H1 (cell line): ENCODE measurements around the gene DOK6. TPM values are rescaled to one million over a fixed set of nuclear protein-coding genes. Genes with fewer than 3 reads are reported as not detected.

Experiments
- CTCF ChIA-PET: fragments of 300-600 bp; sonication (Branson Sonifier 250); formaldehyde crosslinking; loops from one replicate; lab custom pipeline; 2021; ENCODE audit not compliant: partially characterized antibody; lab: Charles Lee
- POLR2A ChIA-PET: fragments of 300-600 bp; sonication (Branson Sonifier 250); formaldehyde crosslinking; loops from one replicate; lab custom pipeline; 2021; ENCODE audit warnings: inconsistent platforms; ENCODE audit not compliant: partially characterized antibody; lab: Charles Lee
- DNase-seq, 2 experiments: peaks; one replicate each; pipeline versions ENCODE4 v3.0.0 to v3.0.0-alpha.2; 2010 to 2022; ENCODE audit warnings: low spot score in 2 of 2, low read depth in 1 of 2, mixed read lengths in 1 of 2
- FAIRE-seq: peaks from 2 replicates; lab custom pipeline; 2011; peaks lifted over from hg19 to GRCh38; lab: Jason Lieb, UNC
- H2AFZ ChIP-seq: 2 replicates; pipeline ENCODE4 v1.8.1; 2012; ENCODE audit warnings: low read length, inconsistent platforms
- H2AK5ac ChIP-seq: 2 replicates; pipeline ENCODE4 v1.6.1; 2013; ENCODE audit warnings: low read depth, low read length
- H2BK120ac ChIP-seq: replicated peaks from 2 replicates; pipeline ENCODE3; 2013; ENCODE audit warnings: low read depth, low read length, inconsistent platforms
- H2BK12ac ChIP-seq: 2 replicates; pipeline ENCODE4 v1.6.1; 2013; ENCODE audit warnings: low read depth, low read length
- H2BK15ac ChIP-seq: 2 replicates; pipeline ENCODE4 v1.6.1; 2013; ENCODE audit warnings: low read length
- H2BK20ac ChIP-seq: 2 replicates; pipeline ENCODE4 v1.6.1; 2013; ENCODE audit warnings: low read length
- H2BK5ac ChIP-seq: 2 replicates; pipeline ENCODE4 v1.6.1; 2013; ENCODE audit warnings: low read depth, low read length
- H3K14ac ChIP-seq: 2 replicates; pipeline ENCODE4 v1.6.1; 2013; ENCODE audit warnings: inconsistent platforms; ENCODE audit not compliant: insufficient read length
- H3K18ac ChIP-seq: 2 replicates; pipeline ENCODE4 v1.6.1; 2013; ENCODE audit warnings: low read length; ENCODE audit errors: extremely low read depth
- H3K23ac ChIP-seq: 2 replicates; pipeline ENCODE4 v1.6.1; 2013; ENCODE audit warnings: inconsistent platforms; ENCODE audit not compliant: insufficient read length
- H3K23me2 ChIP-seq: 2 replicates; pipeline ENCODE4 v1.6.1; 2013; ENCODE audit warnings: low read depth, low read length
- H3K27ac ChIP-seq: 2 replicates; pipeline ENCODE4 v1.6.1; 2011; ENCODE audit warnings: low read depth, low read length, inconsistent platforms
- H3K27me3 ChIP-seq, 4 experiments: replicated peaks in 1 of 4; 1 replicate in 1 of 4; 2 replicates in 3 of 4; pipeline versions ENCODE4 v1.6.1 to v1.8.1; 2011 to 2013; ENCODE audit warnings: low read length in 3 of 4, mild to moderate bottlenecking in 3 of 4, inconsistent platforms in 2 of 4, mixed read lengths in 2 of 4, moderate library complexity in 1 of 4; ENCODE audit not compliant: control insufficient read depth in 3 of 4, insufficient read depth in 3 of 4; ENCODE audit errors: extremely low read depth in 1 of 4
- H3K36me3 ChIP-seq, 4 experiments: 2 replicates each; pipeline versions ENCODE4 v1.6.1 to v1.8.1; 2011 to 2013; ENCODE audit warnings: mild to moderate bottlenecking in 4 of 4, low read length in 3 of 4, moderate library complexity in 2 of 4, control low read depth in 1 of 4, inconsistent platforms in 1 of 4; ENCODE audit not compliant: insufficient read depth in 4 of 4, control insufficient read depth in 2 of 4
- H3K4ac ChIP-seq: replicated peaks from 2 replicates; pipeline ENCODE3; 2013; ENCODE audit warnings: low read length, low read depth, mixed read lengths, inconsistent platforms; ENCODE audit not compliant: insufficient read length
- H3K4me1 ChIP-seq, 4 experiments: replicated peaks in 1 of 4; 1 replicate in 1 of 4; 2 replicates in 3 of 4; pipeline versions ENCODE4 v1.6.1 to v1.8.1; 2011 to 2013; ENCODE audit warnings: low read length in 3 of 4, inconsistent platforms in 2 of 4, mixed read lengths in 1 of 4; ENCODE audit not compliant: insufficient read depth in 4 of 4, control insufficient read depth in 3 of 4
- H3K4me2 ChIP-seq, 2 experiments: 2 replicates each; pipeline versions ENCODE4 v1.6.1 to v1.8.1; 2011 to 2013; ENCODE audit warnings: low read depth in 2 of 2, low read length in 2 of 2, control low read depth in 1 of 2, inconsistent platforms in 1 of 2, mild to moderate bottlenecking in 1 of 2; ENCODE audit not compliant: insufficient read depth in 1 of 2
- H3K4me3 ChIP-seq, 4 experiments: fragments of 200-600, 300-600 bp in 1 of 4; sonication (generic), shearing (Covaris generic), sonication (Bioruptor Twin) in 1 of 4; 2 replicates each; pipeline versions ENCODE4 v1.5.1 to v1.8.1; 2011 to 2016; ENCODE audit warnings: low read length in 4 of 4, low read depth in 3 of 4, control low read depth in 2 of 4, inconsistent platforms in 2 of 4, mild to moderate bottlenecking in 2 of 4, mixed read lengths in 1 of 4, moderate library complexity in 1 of 4; ENCODE audit not compliant: insufficient read depth in 2 of 4; ENCODE audit errors: extremely low read depth in 1 of 4
- H3K56ac ChIP-seq: replicated peaks from 2 replicates; pipeline ENCODE3; 2013; ENCODE audit warnings: low read depth, mild to moderate bottlenecking, mixed read lengths, low read length, inconsistent platforms; ENCODE audit not compliant: insufficient read length
- H3K79me1 ChIP-seq: 2 replicates; pipeline ENCODE4 v1.6.1; 2013; ENCODE audit warnings: low read depth, low read length, control low read depth
- H3K79me2 ChIP-seq, 2 experiments: 2 replicates each; pipeline versions ENCODE4 v1.6.1 to v1.8.1; 2012 to 2013; ENCODE audit warnings: low read length in 2 of 2, mild to moderate bottlenecking in 2 of 2, inconsistent platforms in 1 of 2; ENCODE audit not compliant: insufficient read depth in 2 of 2, control insufficient read depth in 1 of 2
- H3K9ac ChIP-seq, 4 experiments: replicated peaks in 1 of 4; 1 replicate in 1 of 4; 2 replicates in 3 of 4; pipeline versions ENCODE4 v1.6.1 to v1.8.1; 2011 to 2013; ENCODE audit warnings: low read depth in 3 of 4, low read length in 3 of 4, control low read depth in 2 of 4, mild to moderate bottlenecking in 2 of 4, moderate library complexity in 2 of 4, inconsistent platforms in 1 of 4; ENCODE audit errors: extremely low read depth in 1 of 4
- H3K9me3 ChIP-seq, 2 experiments: 2 replicates each; pipeline versions ENCODE4 v1.6.1 to v1.8.1; 2012 to 2013; ENCODE audit warnings: mild to moderate bottlenecking in 2 of 2, moderate library complexity in 2 of 2, control low read depth in 1 of 2, inconsistent platforms in 1 of 2, low read depth in 1 of 2, low read length in 1 of 2, mixed read lengths in 1 of 2; ENCODE audit not compliant: insufficient read depth in 2 of 2
- H4K20me1 ChIP-seq, 2 experiments: replicated peaks in 1 of 2; 2 replicates each; pipeline versions ENCODE3 to v1.8.1; 2011 to 2013; ENCODE audit warnings: inconsistent platforms in 2 of 2, low read length in 2 of 2, mild to moderate bottlenecking in 1 of 2; ENCODE audit not compliant: insufficient read depth in 2 of 2, control insufficient read depth in 1 of 2
- H4K5ac ChIP-seq: 2 replicates; pipeline ENCODE4 v1.6.1; 2013; ENCODE audit warnings: low read length, low read depth, mixed read lengths, inconsistent platforms; ENCODE audit not compliant: insufficient read length
- H4K8ac ChIP-seq: 2 replicates; pipeline ENCODE4 v1.8.0; 2013; ENCODE audit warnings: mild to moderate bottlenecking, moderate library complexity, low read length, inconsistent platforms; ENCODE audit not compliant: insufficient read depth; ENCODE audit errors: extremely low read depth
- H4K91ac ChIP-seq: replicated peaks from 2 replicates; pipeline ENCODE3; 2013; ENCODE audit warnings: low read length, mixed read lengths, inconsistent platforms; ENCODE audit not compliant: insufficient read length
- CTBP2 ChIP-seq: IDR thresholded peaks from 2 replicates; pipeline ENCODE4 v1.7.0; 2011; ENCODE audit warnings: borderline replicate concordance, mild to moderate bottlenecking, moderate library complexity, mixed read lengths, low read length; ENCODE audit not compliant: insufficient read depth, insufficient read length
- CTCF ChIP-seq, 3 experiments: IDR thresholded peaks; 1 replicate in 2 of 3; 2 replicates in 1 of 3; pipeline versions ENCODE4 v1.5.1 to v1.6.1; 2011; ENCODE audit warnings: low read length in 3 of 3, mild to moderate bottlenecking in 3 of 3, inconsistent platforms in 2 of 3, low read depth in 1 of 3, moderate library complexity in 1 of 3; ENCODE audit not compliant: insufficient read depth in 1 of 3; ENCODE audit errors: control extremely low read depth in 1 of 3
- GABPA ChIP-seq: IDR thresholded peaks from 2 replicates; pipeline ENCODE4 v1.6.1; 2011; ENCODE audit warnings: mild to moderate bottlenecking, low read length, moderate library complexity, borderline replicate concordance; ENCODE audit not compliant: insufficient read depth
- HDAC6 ChIP-seq: IDR thresholded peaks from one replicate; pipeline ENCODE4 v1.7.1; 2012; ENCODE audit warnings: low read depth, mild to moderate bottlenecking, inconsistent platforms, low read length, moderate library complexity
- MAFK ChIP-seq: IDR thresholded peaks from 2 replicates; pipeline ENCODE4 v1.6.1; 2012; ENCODE audit warnings: low read depth, mild to moderate bottlenecking, improper control_type of control experiment, low read length
- MAX ChIP-seq: IDR thresholded peaks from 2 replicates; pipeline ENCODE4 v1.6.1; 2012; ENCODE audit warnings: inconsistent platforms
- PHF8 ChIP-seq: fragments of 200-600 bp; sonication (generic); conservative IDR thresholded peaks from 2 replicates; pipeline ENCODE4 v1.7.1; 2012; ENCODE audit warnings: low read depth, mild to moderate bottlenecking, inconsistent platforms, low read length, moderate library complexity
- POLR2AphosphoS5 ChIP-seq: IDR thresholded peaks from 2 replicates; pipeline ENCODE4 v1.6.1; 2011; ENCODE audit warnings: low read depth, low read length
- SIRT6 ChIP-seq: IDR thresholded peaks from one replicate; pipeline ENCODE4 v1.7.1; 2012; ENCODE audit warnings: low read length, inconsistent platforms
- TBP ChIP-seq: IDR thresholded peaks from 2 replicates; pipeline ENCODE4 v1.6.1; 2011; ENCODE audit warnings: low read depth, low read length, improper control_type of control experiment
- WGBS, 2 experiments: shearing (Covaris generic) in 1 of 2; methylation state at CpG; one replicate each; pipeline versions ENCODE4 v1.1.6 to v1.1.7; 2013 to 2015; ENCODE audit warnings: low lambda C conversion rate in 2 of 2, mixed read lengths in 2 of 2, inconsistent platforms in 1 of 2, low coverage in 1 of 2, missing lambda C conversion rate in 1 of 2; ENCODE audit not compliant: insufficient replicate concordance in 2 of 2, insufficient coverage in 1 of 2, insufficient read length in 1 of 2; ENCODE audit errors: extremely low coverage in 1 of 2, missing lambda C conversion rate in 1 of 2; 5-methylcytosine and 5-hydroxymethylcytosine counted together
- polyA plus RNA-seq, 7 experiments: library from polyadenylated mRNA; depleted of rRNA in 3 of 7; stranded (reverse) in 5 of 7; unstranded in 2 of 7; fragments of >200 nt in 5 of 7; fragments of 200-250 nt in 2 of 7; gene quantifications; 1 replicate in 5 of 7; 2 replicates in 1 of 7; 4 replicates in 1 of 7; pipeline versions ENCODE4 v1.2.1 to v1.2.3, GENCODE V29; 2011 to 2013; ENCODE audit warnings: missing spikeins in 2 of 7, mixed read lengths in 2 of 7
- total RNA-seq: library from RNA; stranded (reverse); fragmentation: NEBNext Ultra II Directional; extraction: Animal tissue kit (Norgen Biotek cat#: 25700); gene quantifications from 2 replicates; pipeline ENCODE4 v1.2.1, GENCODE V29; 2021
- TF ChIP-seq, protein P1 (sequence below): IDR thresholded peaks from 2 replicates; pipeline ENCODE4 v1.6.1; 2011; ENCODE audit warnings: low read length, improper control_type of control experiment

Gene DOK6
- total and polyA plus RNA-seq, 2 of the 8 experiments (the other 6 are each of a cell fraction or from before 2014, with no cell fraction given): 0.33 to 0.50 TPM

DNA sequence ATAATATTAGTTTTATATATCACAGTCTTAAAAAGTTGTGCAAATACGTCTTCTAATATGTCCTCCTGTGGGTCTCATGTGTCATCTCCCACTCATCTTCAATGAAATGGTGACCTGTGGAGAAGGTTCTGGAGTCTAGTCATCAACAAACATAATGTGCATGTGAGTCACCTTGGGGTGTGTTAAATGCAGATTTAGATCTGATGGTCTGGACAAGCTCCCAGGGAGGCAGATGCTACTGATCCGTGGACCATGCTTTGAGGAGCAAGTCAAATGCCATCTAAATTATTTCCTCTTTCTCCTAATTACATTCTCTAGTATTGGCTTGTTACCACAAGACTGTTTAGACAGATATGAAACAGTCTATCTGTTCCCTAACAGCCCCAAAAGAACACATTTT lies 336.0 kb downstream of the DOK6 start:
- DNase-seq: no peak
- Histone ChIP-seq H3K14ac (no peak overlapping the region), H3K23me2 (no peaks in the 10 kb centered on the region), H2AFZ (no peak overlapping the region), H3K4me1 (no peaks in the 10 kb centered on the region), H3K79me1 (no peaks in the 10 kb centered on the region), H3K27ac (no peak overlapping the region), H3K56ac (no peak overlapping the region), H3K4me2 (no peak overlapping the region), H3K4ac (no peak overlapping the region), H4K8ac (no peak overlapping the region), H2BK15ac (no peak overlapping the region), H4K20me1 (no peaks in the 10 kb centered on the region), H4K5ac (no peak overlapping the region), H2BK20ac (no peak overlapping the region), H4K91ac (no peak overlapping the region), H3K23ac (no peak overlapping the region), H2AK5ac (no peak overlapping the region), H2BK5ac (no peak overlapping the region), H3K9me3 (peaks cover 6 to 8% of the 10 kb centered on the region in 2 experiments; a peak in 2 of 4 replicates), H3K79me2 (no peaks in the 10 kb centered on the region), H3K18ac (no peak overlapping the region), H2BK12ac (no peak overlapping the region), H3K4me3 (no peak overlapping the region), H3K27me3 (no peaks in the 10 kb centered on the region), H3K36me3 (peaks cover 0 to 5% (median 0%) of the 10 kb centered on the region in 4 experiments; a peak in 1 of 8 replicates), H3K9ac (no peak overlapping the region), H2BK120ac (no peak overlapping the region)
- WGBS, 2 experiments: 84% methylated on average over 2 of the region's 2 CpGs; no CpG with 5 or more reads in 1 of the 2 experiments
- ChIA-PET CTCF (no interaction called here), POLR2A (no interaction called here)
- FAIRE-seq: no peak
- no peak for TF ChIP-seq PHF8
- TF ChIP-seq CTBP2: no peak
- TF ChIP-seq, protein P1, sequence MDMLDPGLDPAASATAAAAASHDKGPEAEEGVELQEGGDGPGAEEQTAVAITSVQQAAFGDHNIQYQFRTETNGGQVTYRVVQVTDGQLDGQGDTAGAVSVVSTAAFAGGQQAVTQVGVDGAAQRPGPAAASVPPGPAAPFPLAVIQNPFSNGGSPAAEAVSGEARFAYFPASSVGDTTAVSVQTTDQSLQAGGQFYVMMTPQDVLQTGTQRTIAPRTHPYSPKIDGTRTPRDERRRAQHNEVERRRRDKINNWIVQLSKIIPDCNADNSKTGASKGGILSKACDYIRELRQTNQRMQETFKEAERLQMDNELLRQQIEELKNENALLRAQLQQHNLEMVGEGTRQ: no peak
- TF ChIP-seq MAX: no peak
- no peak for TF ChIP-seq TBP
- TF ChIP-seq POLR2AphosphoS5: no peak
- no peak for TF ChIP-seq SIRT6
- no peak for TF ChIP-seq GABPA
- TF ChIP-seq CTCF (IDR thresholded peaks at IDR 0.05; ENCODE audit: control extremely low read depth in 1 of 3, insufficient read depth in 1 of 3, low read depth in 1 of 3, low read length in 3 of 3): no peak
- TF ChIP-seq MAFK: no peak
- TF ChIP-seq HDAC6: no peak
